NCI-H69 (cell line): ENCODE data around the gene RNH1.

Source experiments
- DNase-seq: peaks from one replicate; lab custom pipeline; 2025; lab: John Stamatoyannopoulos, UW

Gene RNH1

GRCh38 chr11:537622-538430, 30.8 kb upstream of the RNH1 start:
- DNase-seq: no peak

GRCh38 chr11:536841-537621, 30.0 kb upstream of the RNH1 start, which contains the start of gene LRRC56:
TSS of gene LRRC56 (plus strand) at chr11:537527. CDS start at chr11:540685, 3,158 bp downstream.
- peak; percentile 98 for DNase-seq

- DNase-seq: peak; percentile 97
Observed at GRCh38 chr11:535519-536454, 28.7 kb upstream of the RNH1 start, which contains the start of gene HRAS. TSS of gene HRAS (minus strand) at chr11:535576.

- no peak for DNase-seq
Observed at GRCh38 chr11:535210-535518, 28.1 kb upstream of the RNH1 start.

- peak; percentile 73 for DNase-seq
Observed at GRCh38 chr11:534396-535209, 27.6 kb upstream of the RNH1 start.

- no peak for DNase-seq
Observed at GRCh38 chr11:533586-534395, 26.7 kb upstream of the RNH1 start.

- DNase-seq: no peak
Observed at GRCh38 chr11:532986-533585, 26.0 kb upstream of the RNH1 start.

- DNase-seq: no peak
Observed at GRCh38 chr11:532527-532985, 25.5 kb upstream of the RNH1 start.

- DNase-seq: no peak
Observed at GRCh38 chr11:531919-532526, 25.0 kb upstream of the RNH1 start.

GRCh38 chr11:530960-531831, 24.2 kb upstream of the RNH1 start:
- no peak for DNase-seq

- no peak for DNase-seq
Observed at GRCh38 chr11:529728-530411, 22.8 kb upstream of the RNH1 start.

- peak; percentile 72 for DNase-seq
Observed at GRCh38 chr11:528815-529727, 22.0 kb upstream of the RNH1 start.

- DNase-seq: no peak
Observed at GRCh38 chr11:528166-528814, 21.2 kb upstream of the RNH1 start.

- DNase-seq: no peak
Observed at GRCh38 chr11:526192-526591, 19.1 kb upstream of the RNH1 start.

- no peak for DNase-seq
Observed at GRCh38 chr11:521177-521688, 14.2 kb upstream of the RNH1 start.
